PC-3 (cell line): ENCODE data around the gene CS. TPM values are rescaled to one million over a fixed set of nuclear protein-coding genes. Genes with fewer than 3 reads are reported as not detected.
A peak's percentile ranks its signal among the peaks of the same experiment; 100 is the strongest.

ENCODE experiments used
- ATAC-seq: fragments of 200-7000 bp; cut with Tn5 transposase; 2 replicates; pipeline ENCODE4 v1.9.1; 2020; ENCODE audit warnings: mild to moderate bottlenecking, moderate library complexity
- BruUV-seq: library from RNA; stranded (reverse); fragments of 400-500 nt; replicated peaks from 2 replicates; lab custom pipeline; 2021; lab: Mats Ljungman, UMichigan
- CTCF ChIA-PET: fragments of 300-600 bp; sonication (Branson Sonifier 250); formaldehyde crosslinking; loops from one replicate; lab custom pipeline; 2022; ENCODE audit warnings: antibody characterized with exemption; lab: Charles Lee
- POLR2A ChIA-PET: fragments of 300-600 bp; sonication (Branson Sonifier 250); formaldehyde crosslinking; loops from one replicate; lab custom pipeline; 2022; ENCODE audit warnings: antibody characterized with exemption; ENCODE audit not compliant: unreplicated experiment; lab: Charles Lee
- DNase-seq: peaks from one replicate; pipeline ENCODE4 v3.0.0-alpha.2; 2015
- H2AFZ ChIP-seq: fragments of 300-600 bp; sonication (generic); 2 replicates; pipeline ENCODE4 v1.6.0; 2016; ENCODE audit warnings: antibody characterized with exemption, low read length
- H3F3A ChIP-seq: fragments of 300-600 bp; sonication (generic); one replicate; pipeline ENCODE4 v1.6.0; 2017; ENCODE audit warnings: antibody characterized with exemption, low read length, control low read depth, mild to moderate bottlenecking; ENCODE audit not compliant: unreplicated experiment
- H3K27ac ChIP-seq: fragments of 300-600 bp; sonication (generic); 2 replicates; pipeline ENCODE4 v1.5.1; 2016; ENCODE audit warnings: mild to moderate bottlenecking, low read length
- H3K27me3 ChIP-seq: fragments of 300-600 bp; sonication (generic); 2 replicates; pipeline ENCODE4 v1.6.1; 2016; ENCODE audit warnings: low read length, mixed read lengths
- H3K36me3 ChIP-seq: fragments of 300-600 bp; sonication (generic); 2 replicates; pipeline ENCODE4 v1.6.1; 2016; ENCODE audit warnings: low read depth, mixed run types, low read length, mixed read lengths
- H3K4me1 ChIP-seq: fragments of 300-600 bp; sonication (generic); 2 replicates; pipeline ENCODE4 v1.5.1; 2016; ENCODE audit warnings: low read length; ENCODE audit not compliant: insufficient read depth
- H3K4me2 ChIP-seq: fragments of 300-600 bp; sonication (generic); 2 replicates; pipeline ENCODE4 v1.6.0; 2016; ENCODE audit warnings: low read length
- H3K4me3 ChIP-seq: fragments of 300-600 bp; sonication (generic); 2 replicates; pipeline ENCODE4 v1.5.1; 2016; ENCODE audit warnings: mild to moderate bottlenecking, low read length, mixed read lengths
- H3K79me2 ChIP-seq: fragments of 300-600 bp; sonication (generic); 2 replicates; pipeline ENCODE4 v1.6.1; 2017; ENCODE audit warnings: low read length, mixed read lengths
- H3K9ac ChIP-seq: fragments of 300-600 bp; sonication (generic); 2 replicates; pipeline ENCODE4 v1.6.0; 2016; ENCODE audit warnings: mild to moderate bottlenecking, low read length
- H3K9me2 ChIP-seq: fragments of 300-600 bp; sonication (generic); replicated peaks from 2 replicates; pipeline ENCODE4 v1.6.1; 2016; ENCODE audit warnings: mixed run types, low read length, mixed read lengths
- H3K9me3 ChIP-seq: fragments of 300-600 bp; sonication (generic); 2 replicates; pipeline ENCODE4 v1.6.1; 2016; ENCODE audit warnings: low read length, mixed read lengths
- H4K20me1 ChIP-seq: fragments of 300-600 bp; sonication (generic); 2 replicates; pipeline ENCODE4 v1.6.1; 2016; ENCODE audit warnings: low read length, mixed read lengths
- EZH2 ChIP-seq: fragments of 300-600 bp; sonication (generic); IDR thresholded peaks from one replicate; pipeline ENCODE4 v1.6.1; 2017; ENCODE audit warnings: antibody characterized with exemption, mild to moderate bottlenecking, low read length; ENCODE audit not compliant: unreplicated experiment
- EZH2phosphoT487 ChIP-seq: fragments of 300-600 bp; sonication (generic); IDR thresholded peaks from 2 replicates; pipeline ENCODE4 v1.6.1; 2018; ENCODE audit warnings: mild to moderate bottlenecking, antibody characterized with exemption, low read length, borderline replicate concordance
- intact Hi-C: fragments of 100-400 bp; cut with micrococcal nuclease; formaldehyde crosslinking; loops from 2 replicates; pipeline ENCODE4 v1.9.0; 2023
- total RNA-seq: library from RNA; depleted of rRNA; stranded (reverse); fragments of >200 nt; gene quantifications from 2 replicates; pipeline ENCODE4 v1.2.3, GENCODE V29; 2014
- TF ChIP-seq, protein P1 (sequence below): fragments of 300-600 bp; sonication (generic); conservative IDR thresholded peaks from 2 replicates; pipeline ENCODE4 v1.5.1; 2017; ENCODE audit warnings: antibody characterized with exemption, low read depth, mild to moderate bottlenecking, low read length

The CS gene
- total RNA-seq, 1 experiment from 2014 or later = 182 TPM

DNA sequence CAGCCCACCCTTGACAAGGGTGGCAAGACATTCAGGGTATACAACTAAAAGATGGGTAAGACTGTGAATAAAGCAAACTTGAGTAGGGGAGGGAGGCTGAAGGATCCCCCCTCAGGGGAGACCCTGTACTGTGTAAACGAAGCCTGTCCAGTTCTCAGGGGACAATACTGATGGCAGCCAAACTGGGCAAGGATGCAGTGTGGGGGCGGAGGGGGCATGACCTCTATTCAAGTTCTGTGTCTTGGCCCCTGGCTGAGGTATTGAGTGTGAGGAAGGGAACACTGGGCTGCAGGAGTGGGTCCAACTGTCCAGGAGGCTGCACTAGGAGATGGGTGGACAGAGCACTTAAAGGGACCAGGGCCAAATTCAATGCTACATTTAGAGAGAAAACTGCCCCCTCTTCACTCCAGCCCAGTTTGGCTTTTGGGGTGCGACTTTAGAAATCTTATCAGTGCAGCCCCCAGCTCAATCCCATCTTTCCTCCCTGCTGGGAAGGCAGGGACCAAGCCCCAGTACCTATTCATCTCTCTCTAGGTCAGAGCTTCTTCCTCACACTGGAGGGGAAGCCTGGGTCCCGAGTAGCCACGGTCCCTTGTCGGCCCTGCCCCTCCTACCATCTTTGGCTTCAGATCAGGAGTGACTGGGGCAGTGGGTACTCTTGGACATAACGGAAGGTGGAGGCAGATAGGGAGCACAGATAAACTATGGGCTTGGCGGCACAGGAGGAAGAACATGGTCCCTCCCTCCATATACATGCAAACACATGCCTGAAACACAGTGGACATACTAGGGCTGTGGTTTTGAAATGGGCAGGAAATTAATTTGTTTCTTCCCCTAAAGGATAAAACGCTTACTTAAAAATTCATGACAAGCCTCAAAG, 58.5 kb downstream of the CS start:
- no peak for ATAC-seq
- no peaks in the 10 kb centered on the region for H3F3A ChIP-seq
- no peaks in the 10 kb centered on the region for H3K9me3 ChIP-seq
- TF ChIP-seq EZH2phosphoT487 (no peak), EZH2 (no peak)
- TF ChIP-seq, protein P1, sequence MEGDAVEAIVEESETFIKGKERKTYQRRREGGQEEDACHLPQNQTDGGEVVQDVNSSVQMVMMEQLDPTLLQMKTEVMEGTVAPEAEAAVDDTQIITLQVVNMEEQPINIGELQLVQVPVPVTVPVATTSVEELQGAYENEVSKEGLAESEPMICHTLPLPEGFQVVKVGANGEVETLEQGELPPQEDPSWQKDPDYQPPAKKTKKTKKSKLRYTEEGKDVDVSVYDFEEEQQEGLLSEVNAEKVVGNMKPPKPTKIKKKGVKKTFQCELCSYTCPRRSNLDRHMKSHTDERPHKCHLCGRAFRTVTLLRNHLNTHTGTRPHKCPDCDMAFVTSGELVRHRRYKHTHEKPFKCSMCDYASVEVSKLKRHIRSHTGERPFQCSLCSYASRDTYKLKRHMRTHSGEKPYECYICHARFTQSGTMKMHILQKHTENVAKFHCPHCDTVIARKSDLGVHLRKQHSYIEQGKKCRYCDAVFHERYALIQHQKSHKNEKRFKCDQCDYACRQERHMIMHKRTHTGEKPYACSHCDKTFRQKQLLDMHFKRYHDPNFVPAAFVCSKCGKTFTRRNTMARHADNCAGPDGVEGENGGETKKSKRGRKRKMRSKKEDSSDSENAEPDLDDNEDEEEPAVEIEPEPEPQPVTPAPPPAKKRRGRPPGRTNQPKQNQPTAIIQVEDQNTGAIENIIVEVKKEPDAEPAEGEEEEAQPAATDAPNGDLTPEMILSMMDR = no peak
- no peaks in the 10 kb centered on the region for H3K79me2 ChIP-seq
- no peak overlapping the region for H3K9ac ChIP-seq
- no peak for DNase-seq
- H3K27me3 ChIP-seq = no peaks in the 10 kb centered on the region
- no peak overlapping the region for H3K4me2 ChIP-seq
- H3K9me2 ChIP-seq = no peaks in the 10 kb centered on the region
- H3K4me3 ChIP-seq = no peak overlapping the region
- intact Hi-C loops = no loop called here
- H3K4me1 ChIP-seq = no peaks in the 10 kb centered on the region
- ChIA-PET CTCF (no interaction called here), POLR2A (no interaction called here)
- no peak overlapping the region for H2AFZ ChIP-seq
- TSS peak; percentile 7 for BruUV-seq
- H3K36me3 ChIP-seq = peaks cover 21% of the 10 kb centered on the region
- no peaks in the 10 kb centered on the region for H4K20me1 ChIP-seq
- H3K27ac ChIP-seq = no peak overlapping the region

DNA sequence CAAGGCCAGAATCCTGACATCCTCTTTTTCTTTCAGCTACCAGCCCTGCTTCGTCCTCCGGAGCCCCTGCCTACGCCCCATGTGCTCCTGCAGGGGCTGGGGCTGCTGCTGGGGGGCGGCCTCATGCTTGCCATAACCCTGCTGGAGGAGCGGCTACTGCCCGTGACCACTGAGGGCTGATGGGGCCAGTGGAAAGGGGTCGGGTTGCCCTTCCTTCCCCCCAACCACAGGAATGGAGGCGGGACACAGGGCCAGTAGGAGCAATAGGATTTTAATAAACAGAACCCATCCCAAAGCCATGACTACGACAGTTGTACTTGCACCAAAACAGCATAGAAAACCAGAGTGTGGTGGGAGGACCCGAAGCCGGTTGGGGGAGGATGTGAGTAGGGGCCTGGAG, 62.6 kb downstream of the CS start:
- no peaks in the 10 kb centered on the region for H3K9me2 ChIP-seq
- DNase-seq = no peak
- no peaks in the 10 kb centered on the region for H3K79me2 ChIP-seq
- no peaks in the 10 kb centered on the region for H3F3A ChIP-seq
- H3K4me1 ChIP-seq = no peaks in the 10 kb centered on the region
- no peak overlapping the region for H3K9ac ChIP-seq
- H3K9me3 ChIP-seq = no peaks in the 10 kb centered on the region
- POLR2A ChIA-PET = no interaction called here
- no peaks in the 10 kb centered on the region for H3K27me3 ChIP-seq
- no peaks in the 10 kb centered on the region for H4K20me1 ChIP-seq
- no peak overlapping the region for H2AFZ ChIP-seq
- peaks cover 5% of the 10 kb centered on the region; the same call in 1 of the 2 replicates for H3K36me3 ChIP-seq
- intact Hi-C loops = no loop called here
- no peak for TF ChIP-seq EZH2
- TF ChIP-seq, protein P1 = no peak
- TF ChIP-seq EZH2phosphoT487 = no peak
- no peak overlapping the region for H3K4me2 ChIP-seq
- H3K27ac ChIP-seq = no peak overlapping the region
- CTCF ChIA-PET = no interaction called here
- no peak overlapping the region for H3K4me3 ChIP-seq
- ATAC-seq = no peak
- BruUV-seq = no TSS peak

DNA sequence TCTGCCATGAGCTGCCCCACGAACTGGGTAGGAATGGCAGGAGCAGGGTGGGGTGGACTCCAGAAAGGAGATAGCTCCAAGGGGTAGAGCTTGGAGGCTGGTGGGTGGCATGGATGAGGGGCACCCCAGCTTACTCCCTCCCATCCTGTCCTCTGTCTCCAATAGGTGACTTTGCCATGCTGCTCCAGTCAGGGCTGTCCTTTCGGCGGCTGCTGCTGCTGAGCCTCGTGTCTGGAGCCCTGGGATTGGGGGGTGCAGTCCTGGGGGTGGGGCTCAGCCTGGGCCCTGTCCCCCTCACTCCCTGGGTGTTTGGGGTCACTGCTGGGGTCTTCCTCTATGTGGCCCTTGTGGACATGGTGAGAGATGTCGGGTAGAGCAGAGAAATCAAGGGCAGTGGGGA, 63.1 kb downstream of the CS start:
- H3K27me3 ChIP-seq = no peaks in the 10 kb centered on the region
- no peak overlapping the region for H2AFZ ChIP-seq
- H3K27ac ChIP-seq = no peak overlapping the region
- H3K36me3 ChIP-seq = peaks cover 5% of the 10 kb centered on the region; the same call in 1 of the 2 replicates
- CTCF ChIA-PET = no interaction called here
- H3K4me3 ChIP-seq = no peak overlapping the region
- H3K4me2 ChIP-seq = no peak overlapping the region
- TF ChIP-seq EZH2 (no peak), EZH2phosphoT487 (no peak)
- TF ChIP-seq, protein P1 = no peak
- ATAC-seq (no peak), DNase-seq (no peak)
- H3K9me3 ChIP-seq = no peaks in the 10 kb centered on the region
- POLR2A ChIA-PET = no interaction called here
- no TSS peak for BruUV-seq
- no peaks in the 10 kb centered on the region for H3K79me2 ChIP-seq
- no peaks in the 10 kb centered on the region for H3K9me2 ChIP-seq
- no peaks in the 10 kb centered on the region for H3F3A ChIP-seq
- no peaks in the 10 kb centered on the region for H3K4me1 ChIP-seq
- intact Hi-C loops = no loop called here
- no peak overlapping the region for H3K9ac ChIP-seq
- H4K20me1 ChIP-seq = no peaks in the 10 kb centered on the region
